Measurements from ENCODE around the gene AVPI1.

GRCh38 chr10:97648562-97649404 lies 38.3 kb downstream of the AVPI1 start:
- TF ChIP-seq POLR2AphosphoS5 (IDR thresholded peaks at IDR 0.05) = no peak
- TF ChIP-seq CTCF (IDR thresholded peaks at IDR 0.05) = no peak
- TF ChIP-seq EP300 (IDR thresholded peaks at IDR 0.05) = no peak
- TF ChIP-seq POLR2A (IDR thresholded peaks at IDR 0.05) = peak in 1 of 2 donors; percentile 15

Data from gastroesophageal sphincter (tissue), 3 donors.